Measurements from ENCODE around the gene TCHP.

TCHP gene

DNA sequence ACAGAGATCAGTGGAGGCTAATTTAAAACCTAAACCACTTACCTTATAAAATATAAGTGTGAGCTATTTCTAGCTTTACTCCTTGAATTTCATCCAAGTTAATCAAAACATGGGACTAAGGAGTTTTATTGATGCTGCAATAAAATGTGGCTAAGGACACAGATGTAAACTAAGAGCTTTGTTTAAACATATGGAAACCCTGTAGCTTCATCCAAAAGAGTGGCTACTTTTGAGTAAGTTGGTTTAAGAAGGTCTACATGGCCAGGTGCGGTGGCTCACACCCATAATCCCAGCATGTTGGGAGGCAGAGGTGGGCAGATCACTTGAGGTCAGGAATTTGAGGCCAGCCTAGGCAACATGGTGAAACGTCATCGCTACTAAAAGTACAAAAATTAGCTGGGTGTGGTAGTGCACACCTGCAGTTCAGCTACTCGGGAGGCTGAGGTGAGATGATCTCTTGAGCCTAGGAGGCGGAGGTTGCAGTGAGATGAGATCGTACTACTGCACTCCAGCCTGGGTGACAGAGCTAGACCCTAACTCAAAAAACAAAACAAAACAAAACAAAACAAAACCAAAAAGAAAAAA, 40.4 kb downstream of the TCHP start:
- no peak for FAIRE-seq

DNA sequence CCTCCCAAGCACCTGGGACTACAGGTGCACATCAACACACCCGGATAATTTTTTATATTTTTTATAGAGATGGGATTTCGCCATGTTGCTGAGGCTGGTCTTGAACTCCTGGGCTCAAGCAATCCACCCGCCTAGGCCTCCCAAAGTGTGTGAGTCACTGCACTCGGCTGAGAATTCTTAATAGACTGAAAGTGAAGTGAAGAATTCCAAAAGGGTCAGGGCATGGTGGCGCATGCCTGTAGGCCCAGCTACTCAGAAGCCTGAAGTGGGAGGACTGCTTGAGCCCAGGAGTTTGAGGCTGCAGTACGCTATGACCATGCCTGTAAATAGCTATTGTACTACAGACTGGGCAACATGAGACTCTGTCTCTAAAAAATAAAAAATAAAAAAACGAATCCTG, 43.7 kb downstream of the TCHP start:
- no peak for FAIRE-seq

DNA sequence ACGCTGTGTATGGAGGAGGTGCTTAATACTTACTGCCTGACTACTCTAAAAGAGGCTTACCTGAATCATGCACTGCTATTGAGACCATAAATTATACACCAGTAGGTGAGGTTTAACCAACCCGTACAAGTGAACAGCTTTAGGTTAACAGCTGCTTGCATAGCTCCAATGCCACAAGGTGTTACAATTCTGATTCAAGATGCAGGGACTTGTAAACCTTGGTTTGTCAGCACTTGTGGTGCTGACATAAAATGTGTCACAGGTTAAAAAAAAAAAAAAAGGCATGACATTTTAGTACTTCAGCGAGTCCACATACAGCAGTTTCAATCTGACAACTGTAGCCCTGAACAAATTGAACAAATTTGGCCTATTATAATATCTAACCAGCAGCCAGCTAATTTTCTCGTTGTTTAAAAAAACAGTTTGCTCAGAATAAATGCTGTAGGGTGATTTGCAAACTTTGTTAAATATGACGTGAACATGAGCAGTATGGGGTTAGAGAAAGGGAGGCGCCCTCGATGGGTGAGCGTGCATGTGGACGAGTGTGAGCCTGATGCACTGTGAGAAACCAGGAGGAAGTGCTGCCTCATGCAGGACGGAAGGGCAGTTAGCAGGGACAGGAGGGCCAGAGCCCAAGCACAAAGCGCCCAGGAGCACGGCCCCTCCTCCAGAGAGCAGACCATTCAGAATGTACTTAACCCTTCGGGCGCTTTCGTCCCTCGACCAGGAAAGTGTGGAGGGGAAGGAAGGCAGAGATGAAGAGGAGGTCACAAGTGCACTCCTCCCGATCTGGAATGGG, 44.7 kb downstream of the TCHP start:
- FAIRE-seq: no peak

DNA sequence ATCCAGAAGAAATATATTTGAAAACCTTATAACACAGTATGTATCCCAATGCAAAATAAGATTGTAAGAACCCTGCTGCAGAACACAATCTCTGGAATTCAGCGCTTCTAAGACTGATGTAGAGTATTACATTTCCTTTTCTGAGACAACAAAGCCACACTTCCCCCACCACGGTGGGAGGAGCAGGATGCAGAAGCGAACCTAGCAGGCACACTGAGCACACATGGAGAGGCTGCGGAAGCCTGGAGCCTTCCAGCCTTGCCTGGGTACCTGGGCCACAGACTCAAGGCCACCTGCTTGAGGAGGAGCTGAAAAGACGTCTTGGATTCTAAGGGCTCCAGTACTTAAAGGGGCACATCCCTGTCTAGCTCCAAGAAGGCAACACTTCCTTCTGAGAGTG, 46.4 kb downstream of the TCHP start:
- FAIRE-seq: no peak

DNA sequence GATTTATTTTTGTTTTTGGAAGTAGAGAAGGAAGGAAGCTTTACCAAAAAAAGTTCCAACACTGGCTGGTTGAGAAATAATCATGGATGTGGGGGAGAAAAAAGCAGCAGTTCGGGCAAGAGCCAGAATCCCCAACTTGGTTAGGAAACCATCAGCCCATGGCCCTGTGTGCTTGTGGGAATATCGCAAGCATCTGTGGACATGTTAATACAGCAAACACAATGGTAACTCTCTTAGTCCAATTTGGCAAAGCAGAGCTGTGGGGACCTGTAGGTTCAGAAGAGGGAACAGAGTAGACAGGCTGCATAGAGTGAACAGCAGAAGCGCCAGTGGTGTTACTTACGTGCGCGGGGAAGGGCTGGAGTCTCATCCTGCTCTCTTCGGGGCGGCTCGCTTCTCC, 46.8 kb downstream of the TCHP start:
- no peak for FAIRE-seq

DNA sequence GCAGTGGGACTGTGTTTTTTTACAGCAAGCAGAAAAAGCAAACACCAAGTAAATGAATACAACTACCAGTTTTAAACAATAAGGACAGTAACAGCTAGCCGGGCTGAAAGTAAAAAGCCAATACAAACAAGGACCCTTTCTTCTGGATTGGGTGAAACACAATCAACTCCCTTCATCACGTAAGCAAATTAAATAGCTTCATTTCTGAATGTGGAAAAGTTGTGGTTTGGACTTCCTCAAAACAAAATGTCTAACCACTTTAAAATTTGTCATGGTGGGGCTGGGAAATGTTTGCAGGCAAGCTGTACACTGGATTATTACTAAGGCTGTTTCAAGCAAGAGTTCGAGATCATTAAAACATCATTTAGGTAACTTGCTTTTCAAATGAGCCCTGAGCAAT, 47.4 kb downstream of the TCHP start:
- FAIRE-seq: no peak

DNA sequence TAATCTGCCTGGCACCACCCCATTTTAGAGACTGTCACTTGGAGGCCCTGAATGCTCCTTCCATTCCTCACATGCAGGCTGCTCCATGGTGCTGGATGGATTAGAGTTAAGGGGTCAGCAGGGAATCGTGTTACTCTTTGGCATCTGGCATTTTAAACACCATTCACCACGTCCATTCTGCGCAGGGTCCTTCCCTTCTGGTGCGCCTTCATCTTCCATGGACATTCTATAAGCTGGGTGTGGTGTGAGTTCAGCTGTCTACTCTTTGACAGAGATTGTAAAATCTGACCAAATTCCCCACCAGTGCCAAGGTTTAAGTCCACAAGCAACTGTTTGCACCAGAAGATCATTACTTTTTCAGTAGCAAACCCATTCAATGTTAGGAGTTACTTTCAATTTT, 48.3 kb downstream of the TCHP start:
- FAIRE-seq: no peak

DNA sequence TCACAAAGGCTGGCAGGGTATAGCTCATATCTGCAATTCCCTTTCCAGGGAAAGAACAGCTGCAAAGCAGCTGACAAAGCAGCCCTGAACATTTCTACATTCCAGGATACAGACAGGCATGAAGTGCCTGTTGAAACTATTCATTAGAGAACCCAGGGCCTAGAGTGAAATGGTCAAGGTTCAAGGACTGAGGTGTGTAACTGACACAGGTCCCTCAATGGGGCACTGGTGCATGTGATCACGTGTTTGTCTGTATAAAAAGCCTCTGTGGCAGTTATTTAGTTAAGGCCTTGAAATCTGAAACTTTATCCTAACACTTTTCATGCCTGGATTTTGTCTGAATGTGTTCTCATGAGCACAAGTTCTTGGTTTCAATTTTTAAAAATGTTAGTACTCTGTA, 49.0 kb downstream of the TCHP start:
- no peak for FAIRE-seq

DNA sequence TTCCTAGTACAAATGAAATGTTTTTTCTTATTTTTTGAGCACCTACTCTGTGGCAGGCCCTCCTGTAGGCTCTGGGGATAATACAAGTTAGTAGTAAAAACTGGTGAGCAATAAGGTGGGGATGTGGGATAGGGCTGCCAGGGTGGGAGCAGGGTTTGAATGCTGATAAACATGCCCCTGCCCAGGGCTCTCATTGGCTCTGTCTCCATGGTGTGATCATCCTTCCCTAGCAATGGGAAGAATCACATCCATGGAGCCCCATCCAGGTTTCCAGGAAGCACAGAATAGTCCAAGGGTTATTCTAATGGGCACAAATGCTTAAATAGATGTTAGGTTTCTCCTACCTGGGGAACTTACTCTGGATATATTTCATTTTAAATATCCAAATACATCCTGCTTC, 50.6 kb downstream of the TCHP start:
- no peak for FAIRE-seq

DNA sequence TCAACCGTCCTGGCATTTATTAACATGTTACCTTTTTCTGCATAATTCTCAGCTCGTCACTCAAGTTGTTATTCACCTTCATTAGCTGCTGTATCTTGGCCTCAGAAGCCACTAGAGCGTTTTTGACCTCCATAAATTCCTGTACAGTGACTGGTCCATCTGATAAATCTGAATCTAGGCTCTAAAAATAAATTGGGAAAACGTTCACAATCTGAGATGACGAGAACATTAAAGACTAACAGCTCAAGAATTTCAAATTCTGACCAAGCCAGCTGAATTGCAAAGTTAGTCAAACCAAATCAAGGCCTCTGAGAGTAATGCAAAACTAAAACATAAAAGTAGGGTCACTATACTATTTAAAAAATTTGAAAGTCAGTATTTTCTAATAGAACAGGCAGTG, 51.1 kb downstream of the TCHP start:
- no peak for FAIRE-seq

DNA sequence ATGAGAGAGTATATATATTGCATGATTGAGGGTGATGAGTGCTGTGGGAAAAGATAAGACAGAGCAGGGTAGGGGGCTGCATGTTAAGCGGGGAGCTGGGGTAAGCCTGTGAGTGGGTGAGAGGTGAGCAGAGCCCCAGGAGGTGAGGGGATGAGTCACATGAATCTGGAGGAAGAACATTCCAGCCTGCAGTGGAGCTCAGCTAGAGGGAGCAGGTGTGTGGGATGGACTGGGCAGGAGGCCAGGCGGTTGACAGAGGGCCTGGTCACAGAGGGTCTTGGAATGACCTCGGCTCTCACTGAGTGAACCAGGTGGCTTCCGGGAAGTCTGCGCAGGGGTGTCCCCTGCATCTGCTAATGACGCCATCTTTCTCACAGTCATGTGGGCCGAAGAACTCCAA, 51.7 kb downstream of the TCHP start:
- FAIRE-seq: no peak

DNA sequence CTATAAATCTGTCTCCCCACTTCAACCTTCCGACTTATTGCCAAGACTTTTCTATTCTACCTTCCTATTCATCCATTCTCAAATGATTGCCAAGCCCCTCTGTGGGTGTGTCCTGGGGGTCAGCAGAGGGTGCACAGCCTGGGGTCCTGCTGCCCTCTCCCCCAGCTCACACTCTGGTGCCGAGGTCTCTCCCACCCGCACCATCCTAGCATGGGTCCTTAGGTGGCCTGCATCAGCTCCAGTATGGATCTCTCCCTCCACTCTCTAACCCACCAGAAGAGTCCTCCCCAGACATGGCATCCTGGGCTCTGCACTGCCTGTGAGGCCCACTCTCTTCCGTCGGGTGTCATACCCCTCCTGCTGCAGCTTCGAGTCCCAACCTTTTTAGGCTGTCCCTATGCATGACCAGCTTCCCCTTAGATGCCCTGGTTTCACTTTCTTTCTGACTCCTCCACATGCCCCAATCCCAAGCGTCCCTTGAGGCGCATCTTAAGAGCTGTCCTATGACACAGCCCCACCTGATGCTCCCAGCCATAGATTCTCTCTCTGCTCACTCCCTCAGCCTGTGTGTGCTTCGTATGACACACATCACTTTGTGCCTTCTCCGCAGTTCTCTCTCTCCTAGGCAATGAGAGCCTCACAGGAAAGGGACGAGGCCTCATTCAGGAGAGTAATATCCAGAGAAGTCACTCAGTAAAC, 52.2 kb downstream of the TCHP start:
- FAIRE-seq: no peak

DNA sequence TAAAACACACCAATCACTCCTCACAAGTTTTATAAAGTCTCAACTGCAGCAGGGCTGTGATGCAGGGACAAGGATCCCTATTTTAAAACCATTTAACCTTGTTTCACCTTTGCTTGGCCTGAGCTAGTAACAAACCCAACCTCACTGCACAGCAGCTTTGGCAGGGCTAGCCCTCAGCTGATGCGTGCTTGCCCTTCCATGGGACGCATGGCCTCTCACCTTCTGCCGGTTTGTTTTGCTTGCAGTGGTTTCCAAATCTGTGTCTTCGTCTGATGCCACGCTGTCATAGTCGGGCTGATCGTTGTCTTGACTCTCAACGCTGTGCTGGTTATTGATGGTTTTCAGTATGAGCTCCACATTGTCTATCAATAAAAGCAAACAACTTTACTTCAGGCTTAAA, 52.8 kb downstream of the TCHP start:
- no peak for FAIRE-seq

DNA sequence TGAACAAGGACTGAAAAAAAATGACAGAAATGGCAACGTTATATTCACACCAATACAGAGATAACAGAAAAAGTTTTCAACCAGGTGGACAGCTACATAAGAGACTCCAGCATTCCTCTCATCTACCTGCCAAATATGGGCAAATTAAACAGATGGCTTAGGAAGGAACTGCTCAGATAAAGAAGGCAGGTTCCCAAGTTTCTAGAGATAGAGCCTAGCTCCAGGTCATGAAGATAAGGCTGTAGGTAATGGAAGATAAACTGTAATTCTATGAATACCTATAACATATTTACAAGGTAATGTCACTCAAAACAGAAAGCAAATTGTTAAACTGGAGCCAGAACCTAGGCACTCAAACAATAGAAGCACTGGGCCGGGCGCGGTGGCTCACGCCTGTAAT, 53.6 kb downstream of the TCHP start:
- no peak for FAIRE-seq

DNA sequence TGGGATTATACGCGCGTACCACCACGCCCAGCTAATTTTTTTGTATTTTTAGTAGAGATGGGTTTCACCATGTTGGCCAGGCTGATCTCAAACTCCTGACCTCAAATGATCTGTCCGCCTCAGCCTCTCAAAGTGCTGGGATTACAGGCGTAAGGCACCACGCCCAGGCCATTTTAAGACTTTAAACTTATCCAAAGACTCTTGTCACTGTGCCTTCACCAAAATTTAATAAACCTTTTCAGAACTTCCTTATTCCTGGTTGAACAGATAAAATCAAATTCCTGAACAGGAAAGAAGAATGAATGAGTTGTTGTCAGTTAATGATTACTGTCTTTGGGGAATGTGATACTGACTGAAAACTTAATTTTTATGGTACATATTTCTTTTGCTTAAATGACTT, 58.3 kb downstream of the TCHP start:
- no peak for FAIRE-seq

DNA sequence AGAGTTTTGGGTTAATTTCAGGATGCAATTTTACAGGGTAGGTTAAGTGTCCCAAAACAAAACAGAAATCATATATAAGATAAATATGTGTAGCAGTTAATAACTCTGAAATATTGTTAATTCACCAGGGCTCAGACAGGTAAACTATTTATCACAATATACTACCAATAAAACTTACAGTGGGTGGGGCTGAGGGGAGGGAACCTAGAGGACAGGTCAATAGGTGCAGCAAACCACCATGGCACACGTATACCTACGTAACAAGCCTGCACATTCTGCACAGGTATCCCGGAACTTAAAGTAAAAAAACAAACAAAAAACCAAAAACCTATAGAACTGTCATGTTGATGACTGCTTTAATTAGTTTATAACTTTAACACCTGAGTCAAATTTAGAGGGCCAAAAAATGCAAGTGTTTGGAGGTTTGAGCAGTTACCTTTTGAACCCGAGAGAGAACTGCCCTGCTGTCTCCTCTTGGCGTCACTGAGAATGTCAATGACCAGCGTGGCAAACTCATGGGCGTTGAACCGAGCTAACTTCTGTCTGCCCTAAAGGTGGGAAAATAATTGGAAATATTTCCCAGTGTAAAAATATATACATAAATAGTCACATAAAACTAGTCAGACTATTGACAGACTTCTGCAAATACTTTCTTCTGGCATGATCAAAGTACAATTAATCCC, 59.5 kb downstream of the TCHP start:
- no peak for FAIRE-seq

DNA sequence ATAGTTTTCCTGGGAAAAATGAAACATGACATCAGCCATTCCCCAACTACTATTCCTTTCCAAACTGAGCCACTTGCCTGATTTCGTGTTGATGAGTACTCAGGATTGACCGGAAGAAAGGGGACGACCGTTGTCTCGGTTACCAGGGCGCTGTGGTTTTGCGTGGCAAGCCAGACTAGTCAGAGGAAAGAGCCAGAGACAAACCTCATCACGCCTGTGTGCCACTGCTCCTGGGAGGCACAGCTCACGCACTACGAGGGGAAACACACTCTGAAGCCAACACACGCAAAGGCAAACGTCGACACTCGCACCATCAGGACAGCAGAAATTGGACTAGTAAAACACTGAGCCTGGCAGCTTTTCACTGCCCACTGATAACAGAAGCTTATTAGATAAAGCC, 61.1 kb downstream of the TCHP start:
- FAIRE-seq: no peak

DNA sequence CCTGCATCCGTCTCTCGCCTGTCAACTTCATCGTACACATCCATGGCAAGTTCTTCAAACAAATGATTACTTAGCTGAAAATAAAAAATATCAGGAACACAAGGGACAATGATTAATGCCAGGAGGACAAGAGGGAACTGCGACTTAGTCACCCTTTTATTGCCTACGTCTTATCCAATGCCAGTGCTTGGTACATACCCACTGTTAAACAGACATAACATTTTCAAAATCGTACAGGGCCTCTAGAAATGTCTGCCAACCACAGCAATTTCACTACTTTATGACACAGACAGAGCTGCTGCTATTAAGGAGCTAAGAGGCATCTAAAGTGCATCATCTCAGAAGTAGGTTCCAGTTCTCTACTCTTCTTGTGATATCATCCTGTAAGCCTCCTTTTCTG, 61.5 kb downstream of the TCHP start:
- no peak for FAIRE-seq

DNA sequence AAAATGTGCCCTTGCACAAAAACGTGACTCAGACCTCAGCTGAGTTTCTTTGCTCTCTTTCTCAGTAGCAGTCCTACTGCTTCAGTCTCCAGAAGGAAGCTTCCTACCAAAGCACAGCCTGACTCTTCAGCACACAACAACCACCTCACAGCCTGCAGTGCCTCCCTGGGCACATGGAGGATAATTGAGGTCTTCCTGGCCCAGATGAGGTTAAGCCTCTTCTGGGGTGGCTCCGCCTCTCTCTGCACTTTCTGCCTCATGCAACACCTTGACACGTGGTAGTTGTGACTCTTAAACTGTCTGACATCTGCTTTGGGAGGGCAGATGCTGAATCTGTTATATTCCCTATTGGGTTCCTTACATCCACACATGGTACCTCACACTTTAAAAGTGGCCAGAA, 62.3 kb downstream of the TCHP start:
- FAIRE-seq: no peak

DNA sequence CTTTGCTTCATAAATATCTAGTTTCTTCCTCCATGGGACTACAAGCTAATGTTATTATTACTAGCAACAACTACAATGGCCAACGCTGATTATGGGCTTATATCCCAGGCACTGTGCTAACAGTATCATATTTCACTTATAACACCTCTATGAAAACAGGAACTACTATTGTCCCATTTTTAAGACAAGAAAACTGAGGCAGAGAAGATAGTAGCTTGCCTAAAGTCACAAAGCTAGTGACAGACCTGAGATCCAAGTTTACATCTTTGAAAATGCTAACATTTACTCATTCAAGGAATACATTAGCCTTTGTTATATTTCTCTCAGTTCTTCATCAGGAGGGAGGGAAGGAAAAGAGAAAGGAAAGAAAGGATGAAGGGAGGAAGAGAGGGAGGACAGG, 63.3 kb downstream of the TCHP start:
- no peak for FAIRE-seq

DNA sequence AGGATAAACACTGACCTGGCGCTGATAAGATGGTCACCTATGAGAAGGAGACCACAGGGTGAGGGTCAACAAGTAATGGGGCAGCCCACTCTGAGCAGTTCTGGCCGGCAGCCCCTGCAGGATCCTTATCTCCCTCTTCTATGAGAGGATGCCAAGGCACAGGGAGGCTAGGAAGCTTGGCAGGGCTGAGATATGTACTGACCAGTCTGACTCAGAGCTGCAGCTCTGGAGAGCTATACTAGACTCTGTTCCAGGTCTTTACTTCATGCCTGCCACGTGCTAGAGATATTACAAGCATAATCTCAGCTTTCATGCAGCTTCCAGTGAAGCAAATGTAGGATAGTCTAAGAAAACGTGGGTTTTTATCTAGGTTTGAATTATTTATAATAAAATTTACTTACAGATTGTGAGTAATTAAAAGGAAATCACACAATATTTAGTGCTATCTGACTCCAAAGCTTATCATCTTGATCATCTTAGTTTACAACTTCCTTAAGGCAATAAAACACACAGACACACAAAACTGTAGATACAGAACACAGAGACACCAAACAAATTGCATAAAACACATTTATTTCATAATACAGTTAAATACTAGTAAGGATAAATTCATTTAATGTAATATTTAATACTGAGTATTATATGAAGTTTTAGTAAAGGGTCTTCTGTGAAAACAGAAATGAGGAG, 63.8 kb downstream of the TCHP start:
- FAIRE-seq: no peak

DNA sequence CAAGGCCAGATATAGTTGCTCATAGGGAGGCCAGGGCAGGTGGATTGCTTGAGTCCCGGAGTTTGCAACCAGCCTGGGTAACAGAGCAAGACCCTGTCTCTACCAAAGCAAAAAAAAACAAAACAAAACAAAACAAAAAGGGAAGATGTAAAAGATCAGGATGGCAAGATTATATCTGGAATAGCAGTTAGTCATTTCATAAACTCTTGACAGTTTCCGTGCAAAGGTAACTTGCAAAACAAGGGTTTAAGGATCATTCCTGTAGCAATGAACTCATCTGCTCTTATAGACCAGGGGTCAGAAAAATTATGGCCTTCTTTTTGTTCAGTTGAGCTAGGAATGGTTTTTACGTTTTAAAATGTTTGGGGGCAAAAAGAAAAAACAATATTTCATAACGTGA, 66.5 kb downstream of the TCHP start:
- FAIRE-seq: no peak

DNA sequence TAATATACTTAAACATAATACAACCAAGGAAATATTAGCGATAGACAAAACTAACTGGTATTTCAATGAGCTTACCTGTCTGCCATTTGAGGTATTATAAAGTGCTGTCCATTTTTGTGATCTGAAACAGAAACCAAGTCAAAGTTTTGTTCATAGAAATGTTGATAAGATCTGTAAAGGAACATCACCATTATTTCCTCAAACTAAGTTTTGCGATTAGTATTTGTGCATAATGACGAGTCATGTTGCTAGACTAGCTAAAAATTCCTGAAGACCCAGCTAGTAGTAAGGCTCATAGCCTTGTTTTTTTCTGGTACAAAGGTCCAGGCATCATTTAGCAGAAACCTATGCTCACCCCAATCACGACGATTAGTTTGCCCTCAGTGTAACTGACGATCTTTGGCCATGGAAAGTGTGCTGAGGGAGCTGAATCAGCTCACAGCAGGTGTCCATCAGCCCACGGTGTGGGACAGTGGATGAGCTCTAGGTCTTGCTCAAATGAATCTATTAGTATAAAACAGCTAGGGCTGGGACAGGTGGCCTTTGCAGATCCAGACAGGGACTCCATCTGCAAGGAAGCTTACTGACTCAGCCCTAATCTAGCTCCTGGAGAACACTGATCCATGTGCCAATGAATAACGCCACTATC, 67.4 kb downstream of the TCHP start:
- no peak for FAIRE-seq

All from G401.6 (cell line).